Activated B cell treated with CpG ODN at 0.5 μM for 24 hours (primary cell): ENCODE data around the gene SYNDIG1. TPM values are rescaled to one million over a fixed set of nuclear protein-coding genes. Genes with fewer than 3 reads are reported as not detected.

Source experiments
- ATAC-seq: fragments of 200-7000 bp; cut with Tn5 transposase; one replicate; pipeline ENCODE4 v1.10.0; 2021; ENCODE audit warnings: low read depth, mild to moderate bottlenecking, moderate library complexity
- CTCF ChIA-PET: fragments of 350-600 bp; sonication (Branson Sonifier 250); formaldehyde crosslinking; loops from one replicate; lab custom pipeline; 2021; ENCODE audit warnings: antibody characterized with exemption; lab: Charles Lee
- POLR2A ChIA-PET: fragments of 350-600 bp; sonication (Branson Sonifier 250); formaldehyde crosslinking; loops from one replicate; lab custom pipeline; 2021; ENCODE audit warnings: antibody characterized with exemption; lab: Charles Lee
- DNase-seq: peaks from one replicate; pipeline ENCODE4 v3.0.0; 2022
- H3K27ac Mint-ChIP-seq: one replicate; pipeline ENCODE4 v1.8.0; 2020; ENCODE audit warnings: mixed read lengths
- H3K27me3 Mint-ChIP-seq: one replicate; pipeline ENCODE4 v1.8.0; 2021; ENCODE audit warnings: mixed read lengths
- H3K36me3 Mint-ChIP-seq: one replicate; pipeline ENCODE4 v1.8.0; 2021; ENCODE audit warnings: low read depth, mixed read lengths
- H3K4me1 Mint-ChIP-seq: one replicate; pipeline ENCODE4 v1.8.0; 2021; ENCODE audit warnings: mixed read lengths
- H3K4me3 Mint-ChIP-seq: one replicate; pipeline ENCODE4 v1.8.0; 2020; ENCODE audit warnings: mild to moderate bottlenecking, mixed read lengths
- H3K9me3 Mint-ChIP-seq: one replicate; pipeline ENCODE4 v1.8.0; 2020; ENCODE audit warnings: mixed read lengths
- intact Hi-C: fragments of 100-400 bp; cut with micrococcal nuclease; formaldehyde crosslinking; loops from one replicate; pipeline ENCODE4 v1.15.1; 2024
- total RNA-seq: library from RNA; stranded (reverse); gene quantifications from 2 replicates; pipeline ENCODE4 v1.2.3, GENCODE V29; 2022
- TF ChIP-seq, protein P1 (sequence below): fragments of 200-600 bp; IDR thresholded peaks from one replicate; pipeline ENCODE4 v1.8.0; 2022; ENCODE audit warnings: antibody characterized with exemption, mild to moderate bottlenecking

Gene SYNDIG1
- total RNA-seq, 1 donor from 2014 or later, result not detected

GRCh38 chr20:24537210-24537609 lies 67.8 kb downstream of the SYNDIG1 start:
- Mint-ChIP-seq H3K36me3 (no peaks in the 10 kb centered on the region), H3K4me3 (no peak overlapping the region), H3K27ac (no peak overlapping the region), H3K4me1 (peaks cover 12% of the 10 kb centered on the region), H3K9me3 (peaks cover 3% of the 10 kb centered on the region), H3K27me3 (no peaks in the 10 kb centered on the region)
- TF ChIP-seq, protein P1, sequence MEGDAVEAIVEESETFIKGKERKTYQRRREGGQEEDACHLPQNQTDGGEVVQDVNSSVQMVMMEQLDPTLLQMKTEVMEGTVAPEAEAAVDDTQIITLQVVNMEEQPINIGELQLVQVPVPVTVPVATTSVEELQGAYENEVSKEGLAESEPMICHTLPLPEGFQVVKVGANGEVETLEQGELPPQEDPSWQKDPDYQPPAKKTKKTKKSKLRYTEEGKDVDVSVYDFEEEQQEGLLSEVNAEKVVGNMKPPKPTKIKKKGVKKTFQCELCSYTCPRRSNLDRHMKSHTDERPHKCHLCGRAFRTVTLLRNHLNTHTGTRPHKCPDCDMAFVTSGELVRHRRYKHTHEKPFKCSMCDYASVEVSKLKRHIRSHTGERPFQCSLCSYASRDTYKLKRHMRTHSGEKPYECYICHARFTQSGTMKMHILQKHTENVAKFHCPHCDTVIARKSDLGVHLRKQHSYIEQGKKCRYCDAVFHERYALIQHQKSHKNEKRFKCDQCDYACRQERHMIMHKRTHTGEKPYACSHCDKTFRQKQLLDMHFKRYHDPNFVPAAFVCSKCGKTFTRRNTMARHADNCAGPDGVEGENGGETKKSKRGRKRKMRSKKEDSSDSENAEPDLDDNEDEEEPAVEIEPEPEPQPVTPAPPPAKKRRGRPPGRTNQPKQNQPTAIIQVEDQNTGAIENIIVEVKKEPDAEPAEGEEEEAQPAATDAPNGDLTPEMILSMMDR, result no peak
- ATAC-seq (no peak), DNase-seq (no peak)
- POLR2A ChIA-PET, result no interaction called here
- intact Hi-C loops, result no loop called here
- CTCF ChIA-PET, result no interaction called here

DNA sequence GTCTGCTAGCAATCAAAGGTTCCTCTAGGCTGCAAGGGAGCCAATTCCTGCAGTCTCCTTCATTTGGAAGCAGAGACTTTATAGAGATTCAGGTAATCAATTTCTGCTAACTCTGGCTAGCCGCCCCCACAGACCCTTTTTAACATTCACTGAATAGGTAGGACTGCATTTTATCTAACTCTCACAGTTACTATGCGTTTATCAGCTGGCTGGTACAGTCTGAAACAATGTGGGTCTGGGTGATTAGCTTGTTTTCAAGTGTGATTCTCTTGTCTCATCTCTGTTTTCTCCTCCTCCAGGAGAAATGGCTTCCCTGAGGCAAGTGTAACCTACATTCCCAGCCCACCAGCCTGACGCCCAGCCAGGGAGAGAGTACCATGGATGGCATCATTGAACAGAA lies 73.3 kb downstream of the SYNDIG1 start:
- intact Hi-C loops, result no loop called here
- no peak for DNase-seq
- Mint-ChIP-seq H3K4me3 (no peak overlapping the region), H3K4me1 (peaks cover 12% of the 10 kb centered on the region), H3K36me3 (no peaks in the 10 kb centered on the region), H3K9me3 (peaks cover 3% of the 10 kb centered on the region), H3K27ac (no peak overlapping the region), H3K27me3 (no peaks in the 10 kb centered on the region)
- CTCF ChIA-PET, result no interaction called here
- ATAC-seq, result no peak
- TF ChIP-seq, protein P1, result no peak
- POLR2A ChIA-PET, result no interaction called here

GRCh38 chr20:24543168-24543567 lies 73.7 kb downstream of the SYNDIG1 start:
- Mint-ChIP-seq H3K27me3 (no peaks in the 10 kb centered on the region), H3K4me1 (peaks cover 12% of the 10 kb centered on the region), H3K36me3 (no peaks in the 10 kb centered on the region), H3K4me3 (no peak overlapping the region), H3K27ac (no peak overlapping the region), H3K9me3 (peaks cover 3% of the 10 kb centered on the region)
- ChIA-PET POLR2A (no interaction called here), CTCF (no interaction called here)
- intact Hi-C loops, result no loop called here
- DNase-seq (no peak), ATAC-seq (no peak)
- TF ChIP-seq, protein P1, result no peak

GRCh38 chr20:24543741-24544140 lies 74.3 kb downstream of the SYNDIG1 start:
- TF ChIP-seq, protein P1, result no peak
- DNase-seq (no peak), ATAC-seq (no peak)
- H3K36me3 Mint-ChIP-seq, result no peaks in the 10 kb centered on the region
- H3K4me1 Mint-ChIP-seq, result peaks cover 12% of the 10 kb centered on the region
- intact Hi-C loops, result no loop called here
- ChIA-PET POLR2A (no interaction called here), CTCF (no interaction called here)
- H3K27me3 Mint-ChIP-seq, result no peaks in the 10 kb centered on the region
- no peak overlapping the region for H3K4me3 Mint-ChIP-seq
- no peak overlapping the region for H3K27ac Mint-ChIP-seq
- peaks cover 2% of the 10 kb centered on the region for H3K9me3 Mint-ChIP-seq

DNA sequence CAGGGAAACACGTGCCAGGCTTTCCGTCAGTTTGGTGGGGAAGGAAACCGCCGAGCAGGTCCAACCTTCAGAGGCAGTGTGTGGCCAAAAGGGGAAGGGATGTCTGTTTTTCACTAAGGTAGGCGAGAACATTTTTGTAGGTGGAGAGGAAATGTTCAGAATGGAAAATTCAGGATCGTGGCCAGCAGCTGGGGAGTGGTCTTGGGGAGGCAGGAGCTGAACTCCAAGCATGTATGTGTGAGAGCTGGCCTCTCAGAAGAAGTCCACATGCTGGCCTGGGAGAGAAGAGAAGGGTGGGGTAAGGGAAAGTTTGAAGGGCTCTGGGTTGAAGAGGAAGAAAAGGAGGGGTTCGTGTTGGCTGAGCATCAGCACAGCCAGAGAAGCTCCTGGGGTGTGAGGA lies 74.9 kb downstream of the SYNDIG1 start:
- Mint-ChIP-seq H3K27me3 (no peaks in the 10 kb centered on the region), H3K9me3 (no peaks in the 10 kb centered on the region), H3K27ac (no peak overlapping the region), H3K36me3 (no peaks in the 10 kb centered on the region), H3K4me3 (no peak overlapping the region), H3K4me1 (peaks cover 12% of the 10 kb centered on the region)
- DNase-seq, result no peak
- TF ChIP-seq, protein P1, result no peak
- no peak for ATAC-seq
- ChIA-PET POLR2A (no interaction called here), CTCF (no interaction called here)
- intact Hi-C loops, result no loop called here
